Activated CD4-positive, alpha-beta memory T cell treated with anti-CD3 and anti-CD28 coated beads, Interleukin-2, amount 10 ng/mL, durations not matched to agents 7 days and 5 days (primary cell): ENCODE results near the gene NR1I3. TPM values are rescaled to one million over a fixed set of nuclear protein-coding genes. Genes with fewer than 3 reads are reported as not detected.
"Not testable (repeated sequence)": the region's sequence is repeated elsewhere in the genome, so short reads cannot be mapped to it uniquely, and the experiment has no call there.

Source experiments
- CTCF ChIA-PET: fragments of 350-600 bp; sonication (Branson Sonifier 250); formaldehyde crosslinking; loops from one replicate; lab custom pipeline; 2021; ENCODE audit warnings: antibody characterized with exemption, inconsistent platforms; lab: Charles Lee
- POLR2A ChIA-PET: fragments of 350-600 bp; sonication (Branson Sonifier 250); formaldehyde crosslinking; loops from one replicate; lab custom pipeline; 2021; ENCODE audit warnings: antibody characterized with exemption; lab: Charles Lee
- DNase-seq: peaks from one replicate; pipeline ENCODE4 v3.0.0-alpha.2; 2020
- H3K27ac Mint-ChIP-seq: one replicate; pipeline ENCODE4 v1.8.0; 2021; ENCODE audit warnings: mild to moderate bottlenecking, mixed read lengths
- H3K27me3 Mint-ChIP-seq: one replicate; pipeline ENCODE4 v1.8.0; 2021; ENCODE audit warnings: mixed read lengths
- H3K36me3 Mint-ChIP-seq: one replicate; pipeline ENCODE4 v1.8.0; 2021; ENCODE audit warnings: low read depth, mixed read lengths
- H3K4me1 Mint-ChIP-seq: one replicate; pipeline ENCODE4 v1.8.0; 2021; ENCODE audit warnings: mixed read lengths
- H3K4me3 Mint-ChIP-seq: one replicate; pipeline ENCODE4 v1.8.0; 2021; ENCODE audit warnings: mild to moderate bottlenecking, mixed read lengths
- H3K9me3 Mint-ChIP-seq: one replicate; pipeline ENCODE4 v1.8.0; 2021; ENCODE audit warnings: mixed read lengths
- total RNA-seq, 2 experiments: library from RNA; stranded (reverse); gene quantifications; one replicate each; pipeline ENCODE4 v1.2.3, GENCODE V29; 2021

NR1I3 gene
- total RNA-seq, 2 experiments from 2014 or later: not detected

- not testable (repeated sequence) for H3K4me3 Mint-ChIP-seq, H3K9me3 Mint-ChIP-seq, H3K27ac Mint-ChIP-seq, H3K27me3 Mint-ChIP-seq, DNase-seq
- Mint-ChIP-seq H3K4me1 (peaks cover 47% of the 10 kb centered on the region), H3K36me3 (peaks cover 24% of the 10 kb centered on the region)
- CTCF ChIA-PET: interaction anchor here (1.4 to 10.7 kb wide), 13 partner anchors 8 to 158 kb away, joined by 5 to 193 read pairs (median 57); partner anchors contain the start of genes CFAP126, FCER1G, KLHDC9 and NDUFS2
- POLR2A ChIA-PET: interaction anchor here (2.3 to 3.5 kb wide), 2 partner anchors 22 to 42 kb away, joined by 32 to 69 read pairs; partner anchors contain the start of gene NDUFS2
Measured at GRCh38 chr1:161224695-161225087, 13.3 kb downstream of the NR1I3 start.

DNA sequence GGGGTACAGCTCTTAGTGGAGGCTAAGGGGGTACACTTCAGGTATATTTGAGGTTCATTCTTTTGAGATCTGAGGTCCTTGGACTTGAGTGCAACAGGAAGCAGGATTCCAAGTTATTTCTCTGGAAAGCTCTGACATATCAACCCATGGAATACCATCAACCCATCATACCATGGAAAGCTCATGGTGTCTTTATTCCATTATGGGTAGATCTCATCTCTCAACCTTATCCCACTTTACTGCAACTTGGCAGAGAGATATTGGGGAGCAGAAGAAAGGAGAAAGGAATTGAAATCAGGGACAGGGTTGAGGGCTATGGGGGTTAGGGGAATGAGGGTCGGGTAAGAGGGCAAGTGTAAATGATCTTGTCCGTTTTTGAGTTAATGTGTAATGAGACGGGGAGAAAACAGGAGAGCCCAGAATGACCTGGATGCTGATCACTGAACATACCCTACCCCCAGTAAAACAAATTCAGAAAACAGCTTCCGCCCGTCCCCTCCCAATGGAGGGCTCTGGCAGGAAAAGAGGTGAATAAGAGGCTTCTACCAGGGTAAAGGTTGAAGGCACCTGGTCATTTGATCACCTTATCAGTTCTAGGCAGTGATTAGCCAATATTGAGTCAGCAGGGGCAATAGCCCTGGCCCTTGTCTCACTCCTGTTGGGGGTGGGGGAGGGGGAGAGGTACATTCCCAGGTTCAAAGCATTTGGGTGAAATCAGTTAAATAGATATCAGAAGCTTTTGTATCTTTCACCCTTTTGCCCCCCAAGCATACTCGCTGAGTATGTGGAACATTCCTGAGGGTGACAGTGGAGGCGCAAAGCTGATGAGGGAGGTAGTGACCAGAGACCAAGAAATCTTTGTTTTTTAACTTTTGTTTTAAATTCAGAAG, 14.0 kb downstream of the NR1I3 start:
- H3K9me3 Mint-ChIP-seq: no peaks in the 10 kb centered on the region
- peak overlapping the region; percentile 16 for H3K27ac Mint-ChIP-seq
- peaks cover 18% of the 10 kb centered on the region for H3K36me3 Mint-ChIP-seq
- CTCF ChIA-PET: interaction anchor here (1.6 to 10.7 kb wide), 10 partner anchors 8 to 159 kb away, joined by 6 to 193 read pairs (median 44); partner anchors contain the start of genes CFAP126, FCER1G, NDUFS2 and PPOX
- H3K4me1 Mint-ChIP-seq: peaks cover 47% of the 10 kb centered on the region
- POLR2A ChIA-PET: interaction anchor here (1.3 to 3.5 kb wide), 2 partner anchors 13 to 21 kb away, joined by 5 to 69 read pairs; partner anchors contain the start of gene NDUFS2
- no peak overlapping the region for H3K4me3 Mint-ChIP-seq
- no peak for DNase-seq
- H3K27me3 Mint-ChIP-seq: no peaks in the 10 kb centered on the region

GRCh38 chr1:161222175-161223019, 15.6 kb downstream of the NR1I3 start:
- Mint-ChIP-seq H3K36me3 (peaks cover 2% of the 10 kb centered on the region), H3K4me3 (no peak overlapping the region), H3K27me3 (no peaks in the 10 kb centered on the region), H3K27ac (no peak overlapping the region), H3K9me3 (no peaks in the 10 kb centered on the region), H3K4me1 (peaks cover 48% of the 10 kb centered on the region)
- CTCF ChIA-PET: interaction anchor here (0.9 to 10.7 kb wide), 6 partner anchors 12 to 160 kb away, joined by 3 to 193 read pairs (median 11); partner anchors contain the start of genes CFAP126, NDUFS2 and PPOX
- DNase-seq: no peak
- POLR2A ChIA-PET: interaction anchor here (0.8 to 2.8 kb wide), 4 partner anchors 12 to 39 kb away, joined by 3 to 12 read pairs (median 4); partner anchors contain the start of gene NDUFS2

- ChIA-PET POLR2A (interaction anchor here (5.2 kb wide), 1 partner anchor 17 kb away, joined by 44 read pairs; the partner anchor contains the start of gene NDUFS2), CTCF (interaction anchor here (0.6 to 5.1 kb wide), 7 partner anchors 9 to 162 kb away, joined by 3 to 16 read pairs (median 5); partner anchors contain the start of gene PPOX)
- Mint-ChIP-seq H3K4me3 (no peak overlapping the region), H3K27me3 (no peaks in the 10 kb centered on the region), H3K27ac (no peak overlapping the region), H3K36me3 (peaks cover 3% of the 10 kb centered on the region), H3K9me3 (no peaks in the 10 kb centered on the region), H3K4me1 (peaks cover 41% of the 10 kb centered on the region)
- no peak for DNase-seq
Measured at GRCh38 chr1:161220002-161220401, 18.0 kb downstream of the NR1I3 start.

DNA sequence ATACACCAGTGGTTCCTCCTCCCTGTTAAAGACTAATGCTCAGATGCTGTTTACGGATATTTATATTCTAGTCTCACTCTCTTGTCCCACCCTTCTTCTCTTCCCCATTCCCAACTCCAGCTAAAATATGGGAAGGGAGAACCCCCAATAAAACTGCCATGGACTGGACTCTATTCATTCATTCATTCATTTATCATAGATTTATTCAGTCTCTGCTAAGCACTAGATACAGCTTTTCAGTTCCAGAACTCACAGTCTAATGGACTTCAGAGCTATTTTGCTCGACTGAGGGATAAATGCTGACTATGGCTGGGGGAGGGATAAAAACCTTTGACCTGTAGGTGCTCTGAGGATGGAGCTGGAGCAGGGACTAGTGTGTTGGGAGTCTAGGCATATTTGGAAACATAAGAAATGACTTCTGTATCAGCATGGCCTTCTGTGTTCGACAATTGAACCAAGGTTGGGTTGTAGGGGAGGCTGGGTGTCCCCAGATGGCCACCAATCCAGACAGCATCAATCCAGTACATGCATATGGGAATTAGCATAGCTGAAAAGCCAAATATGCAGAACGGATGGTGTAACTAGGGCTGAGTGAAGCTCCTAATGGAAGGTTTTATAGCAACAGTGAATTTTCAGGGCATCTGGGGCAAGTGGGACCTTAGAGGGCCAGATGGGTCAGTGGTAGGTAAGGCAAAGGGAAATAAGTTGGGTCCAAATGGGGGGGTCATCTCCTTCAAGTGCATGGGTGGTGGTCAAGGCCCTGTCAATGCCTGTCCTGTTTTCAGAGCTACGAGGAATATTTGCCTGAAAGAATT, 18.7 kb downstream of the NR1I3 start:
- Mint-ChIP-seq H3K4me1 (peaks cover 43% of the 10 kb centered on the region), H3K27ac (no peak overlapping the region), H3K27me3 (no peaks in the 10 kb centered on the region), H3K36me3 (peaks cover 9% of the 10 kb centered on the region), H3K4me3 (no peak overlapping the region), H3K9me3 (no peaks in the 10 kb centered on the region)
- CTCF ChIA-PET: interaction anchor here (0.9 to 5.1 kb wide), 6 partner anchors 9 to 163 kb away, joined by 3 to 16 read pairs (median 6); partner anchors contain the start of gene PPOX
- POLR2A ChIA-PET: interaction anchor here (1.1 to 5.2 kb wide), 2 partner anchors 17 to 155 kb away, joined by 3 to 44 read pairs; partner anchors contain the start of gene NDUFS2
- no peak for DNase-seq

GRCh38 chr1:161218301-161219077, 19.5 kb downstream of the NR1I3 start:
- Mint-ChIP-seq H3K27me3 (no peaks in the 10 kb centered on the region), H3K9me3 (no peaks in the 10 kb centered on the region), H3K36me3 (peaks cover 17% of the 10 kb centered on the region), H3K27ac (no peak overlapping the region), H3K4me1 (peaks cover 43% of the 10 kb centered on the region), H3K4me3 (no peak overlapping the region)
- no peak for DNase-seq
- POLR2A ChIA-PET: interaction anchor here (1.1 to 5.2 kb wide), 4 partner anchors 12 to 156 kb away, joined by 3 to 44 read pairs (median 7); partner anchors contain the start of gene NDUFS2
- CTCF ChIA-PET: interaction anchor here (1.6 to 5.1 kb wide), 3 partner anchors 10 to 164 kb away, joined by 8 to 16 read pairs (median 15); partner anchors contain the start of gene PPOX

GRCh38 chr1:161217831-161218230, 20.2 kb downstream of the NR1I3 start:
- peaks cover 43% of the 10 kb centered on the region for H3K4me1 Mint-ChIP-seq
- POLR2A ChIA-PET: interaction anchor here (1.3 to 5.2 kb wide), 4 partner anchors 8 to 36 kb away, joined by 3 to 44 read pairs (median 12); partner anchors contain the start of genes NDUFS2 and TOMM40L
- CTCF ChIA-PET: interaction anchor here (0.6 to 3.5 kb wide), 4 partner anchors 8 to 165 kb away, joined by 3 to 30 read pairs (median 10); partner anchors contain the start of gene TOMM40L
- H3K4me3 Mint-ChIP-seq: no peak overlapping the region
- peaks cover 24% of the 10 kb centered on the region for H3K36me3 Mint-ChIP-seq
- no peaks in the 10 kb centered on the region for H3K9me3 Mint-ChIP-seq
- no peak overlapping the region for H3K27ac Mint-ChIP-seq
- no peak for DNase-seq
- no peaks in the 10 kb centered on the region for H3K27me3 Mint-ChIP-seq

DNA sequence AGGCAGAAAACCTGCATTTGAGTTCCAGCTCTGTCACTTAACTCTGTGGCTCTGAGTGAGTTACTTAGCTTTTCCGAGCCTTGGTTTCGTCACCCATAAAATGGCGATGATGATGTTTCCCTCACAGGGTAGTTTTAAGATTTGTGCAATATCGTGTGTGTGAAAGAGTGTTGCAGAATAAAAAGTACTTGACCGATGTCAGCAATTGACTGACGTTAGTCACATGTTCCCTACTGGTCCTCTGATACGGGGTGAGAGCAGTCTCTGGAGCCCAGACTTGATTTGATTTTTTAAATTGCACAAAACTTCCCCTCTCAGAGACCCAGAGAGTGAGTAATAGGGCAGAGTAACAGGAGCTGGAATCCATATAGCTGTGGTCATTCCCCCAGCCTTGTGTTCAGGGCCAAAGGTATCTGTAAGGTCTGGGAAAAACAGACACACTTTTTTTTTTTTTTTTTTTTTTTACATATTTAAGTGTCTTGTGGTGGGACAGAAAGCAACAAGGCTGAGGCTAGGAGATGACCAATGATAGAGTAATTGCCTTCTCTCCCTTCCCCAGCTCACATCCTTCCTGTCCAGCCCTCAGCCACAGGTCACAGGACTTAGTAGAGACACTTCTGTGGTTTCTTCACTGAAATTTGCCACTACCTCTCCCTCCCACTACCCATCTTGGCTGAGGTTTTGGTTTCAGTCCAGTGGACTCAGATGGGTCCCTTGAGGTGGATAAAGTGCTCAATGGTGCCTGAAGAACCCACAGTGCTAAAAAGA, 20.9 kb downstream of the NR1I3 start:
- Mint-ChIP-seq H3K27ac (peak overlapping the region; percentile 7), H3K9me3 (no peaks in the 10 kb centered on the region), H3K27me3 (no peaks in the 10 kb centered on the region), H3K4me3 (no peak overlapping the region), H3K36me3 (peaks cover 28% of the 10 kb centered on the region), H3K4me1 (peaks cover 43% of the 10 kb centered on the region)
- ChIA-PET POLR2A (interaction anchor here (1.3 to 5.2 kb wide), 4 partner anchors 9 to 35 kb away, joined by 3 to 44 read pairs (median 12); partner anchors contain the start of genes NDUFS2 and TOMM40L), CTCF (interaction anchor here (0.6 to 3.2 kb wide), 5 partner anchors 9 to 165 kb away, joined by 3 to 30 read pairs (median 4); partner anchors contain the start of gene TOMM40L)
- no peak for DNase-seq

DNA sequence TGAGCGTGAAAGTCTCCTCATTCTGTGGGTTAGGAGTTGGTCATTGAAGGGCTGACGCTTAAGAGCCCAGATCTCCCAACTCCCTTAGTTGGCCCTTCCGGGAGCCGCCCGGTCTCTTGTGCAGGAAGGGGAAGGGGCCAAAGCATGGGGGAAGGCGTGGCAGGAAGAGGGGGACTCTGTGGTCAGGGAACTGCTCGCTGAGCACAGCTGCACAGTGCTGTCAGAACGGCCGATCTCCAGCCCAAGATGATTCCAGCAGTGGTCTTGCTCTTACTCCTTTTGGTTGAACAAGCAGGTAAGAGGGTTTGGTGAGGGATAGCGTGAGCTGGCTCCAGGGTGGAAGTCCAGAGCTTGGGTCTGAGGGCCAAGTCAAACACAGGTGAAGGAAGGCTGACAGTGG, 22.9 kb downstream of the NR1I3 start, which contains the start of gene FCER1G:
FCER1G (plus strand) TSS at position 220 of the 400 bp plus-strand sequence; CDS start at position 247, 27 bp downstream.
- no peaks in the 10 kb centered on the region for H3K9me3 Mint-ChIP-seq
- peaks cover 45% of the 10 kb centered on the region for H3K36me3 Mint-ChIP-seq
- no peak within 1 kb of the TSS for H3K4me3 Mint-ChIP-seq
- CTCF ChIA-PET: interaction anchor here (3.2 kb wide), 1 partner anchor 11 kb away, joined by 30 read pairs; the partner anchor contains the start of gene TOMM40L
- peak within 1 kb of the TSS; percentile 31 for H3K27ac Mint-ChIP-seq
- POLR2A ChIA-PET: interaction anchor here (3.1 to 5.2 kb wide), 2 partner anchors 9 to 13 kb away, joined by 11 to 44 read pairs; partner anchors contain the start of gene NDUFS2
- H3K4me1 Mint-ChIP-seq: peaks cover 39% of the 10 kb centered on the region
- DNase-seq: no peak
- H3K27me3 Mint-ChIP-seq: no peaks in the 10 kb centered on the region

DNA sequence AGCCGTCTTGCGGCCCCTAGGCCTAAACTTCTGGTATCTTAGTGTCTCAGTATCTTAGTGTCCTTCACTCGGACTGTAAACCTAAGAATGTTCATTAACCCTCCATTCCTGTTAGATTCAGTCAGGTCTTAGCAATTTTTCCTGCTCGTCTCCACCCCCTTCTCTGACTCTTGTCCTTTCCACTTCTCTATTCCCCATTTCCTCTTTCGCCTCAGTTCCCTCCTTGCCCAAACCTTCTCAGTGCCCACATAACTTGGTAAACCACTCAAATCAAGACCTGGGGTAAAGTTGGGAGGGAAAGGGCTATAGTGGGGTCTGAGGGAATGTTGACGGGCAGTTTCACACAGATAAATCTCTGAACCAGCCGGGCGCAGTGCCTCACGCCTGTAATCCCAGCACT, 23.6 kb downstream of the NR1I3 start:
- no peaks in the 10 kb centered on the region for H3K27me3 Mint-ChIP-seq
- peaks cover 44% of the 10 kb centered on the region for H3K4me1 Mint-ChIP-seq
- no peak overlapping the region for H3K27ac Mint-ChIP-seq
- POLR2A ChIA-PET: interaction anchor here (3.9 kb wide), 1 partner anchor 12 kb away, joined by 26 read pairs; the partner anchor contains the start of gene NDUFS2
- CTCF ChIA-PET: no interaction called here
- no peaks in the 10 kb centered on the region for H3K9me3 Mint-ChIP-seq
- H3K36me3 Mint-ChIP-seq: peaks cover 52% of the 10 kb centered on the region
- H3K4me3 Mint-ChIP-seq: no peak overlapping the region
- no peak for DNase-seq
